ENCODE measurements around the gene GALM.

GALM gene

DNA sequence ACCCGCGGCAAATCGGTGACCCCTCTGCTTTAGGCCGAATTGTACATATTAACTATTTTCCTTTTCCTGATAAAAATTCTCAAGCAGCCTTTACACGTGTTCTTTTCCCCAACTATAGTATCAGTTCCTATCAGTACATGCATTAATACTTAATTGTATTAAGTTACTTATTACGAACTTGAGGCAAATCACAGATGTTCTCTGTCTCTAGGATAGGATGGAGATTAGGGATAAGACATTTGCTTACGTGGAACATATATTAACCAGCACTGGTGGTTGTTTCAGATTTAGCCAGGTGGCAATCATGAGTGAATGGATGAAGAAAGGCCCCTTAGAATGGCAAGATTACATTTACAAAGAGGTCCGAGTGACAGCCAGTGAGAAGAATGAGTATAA lies 112.8 kb downstream of the GALM start:
- no peak for DNase-seq

DNA sequence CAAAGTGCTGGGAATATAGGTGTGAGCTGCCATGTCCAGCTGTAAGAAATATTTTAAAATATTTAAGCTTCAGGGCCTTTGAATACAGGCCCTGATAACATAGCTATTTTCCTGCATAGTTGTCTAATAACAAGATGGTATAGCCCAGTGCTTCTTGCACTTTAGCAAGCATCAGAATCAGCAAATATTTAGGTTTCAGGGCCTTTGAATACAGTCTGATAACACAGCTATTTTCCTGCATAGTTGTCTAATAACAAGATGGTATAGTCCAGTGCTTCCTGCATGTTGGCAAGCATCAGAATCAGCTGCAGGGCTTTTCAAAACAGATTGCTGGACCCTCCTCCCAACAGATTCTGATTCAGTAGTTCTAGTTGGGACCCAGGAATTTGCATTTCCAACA lies 117.7 kb downstream of the GALM start:
- DNase-seq = no peak
